NCI-H2107 (cell line): ENCODE measurements around the gene SCN3A.

Experiments
- DNase-seq: peaks from one replicate; lab custom pipeline; 2025; lab: John Stamatoyannopoulos, UW

SCN3A gene

GRCh38 chr2:165112133-165112573, 91.7 kb downstream of the SCN3A start:
- no peak for DNase-seq

DNA sequence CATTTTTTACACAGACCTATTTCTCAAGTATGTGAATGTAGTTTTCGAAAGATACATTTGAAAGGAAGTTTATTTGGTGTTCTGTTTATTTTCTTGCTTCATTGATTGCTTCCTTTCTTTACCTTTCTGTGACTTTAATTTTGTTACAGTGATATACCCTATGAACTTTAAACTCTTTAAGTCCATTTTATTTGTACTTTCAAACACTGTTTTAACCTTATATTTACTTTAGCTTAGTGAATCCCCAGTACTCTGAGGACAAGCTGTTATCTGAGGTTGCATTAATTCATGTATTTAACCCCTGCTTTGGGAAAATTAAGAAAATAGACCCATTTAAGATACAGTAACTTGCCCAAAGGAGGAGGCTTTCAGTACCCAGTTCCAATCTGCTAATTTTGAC, 93.5 kb downstream of the SCN3A start:
- DNase-seq = no peak

GRCh38 chr2:165109915-165110314, 93.9 kb downstream of the SCN3A start:
- no peak for DNase-seq

DNA sequence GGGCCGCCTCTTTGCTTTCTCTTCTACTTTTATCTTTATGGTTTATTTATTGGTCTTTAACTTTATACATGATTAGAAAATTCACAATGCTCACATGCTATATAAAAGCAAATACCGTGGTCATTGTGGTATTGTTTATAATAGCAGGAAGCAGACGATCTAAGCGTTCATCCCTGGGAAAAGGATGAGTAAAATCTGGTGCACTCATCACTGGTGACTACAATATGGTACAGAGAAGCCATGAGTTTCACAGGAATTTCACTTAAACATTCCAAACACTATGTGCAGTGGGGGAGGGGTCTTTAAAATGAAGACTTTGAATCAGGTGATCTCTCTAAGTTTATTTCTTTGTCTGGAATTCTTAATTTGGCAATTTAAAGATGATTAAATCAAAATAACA, 97.9 kb downstream of the SCN3A start:
- DNase-seq = no peak

- no peak for DNase-seq
Observed at GRCh38 chr2:165087933-165088901, 115.6 kb downstream of the SCN3A start.

DNA sequence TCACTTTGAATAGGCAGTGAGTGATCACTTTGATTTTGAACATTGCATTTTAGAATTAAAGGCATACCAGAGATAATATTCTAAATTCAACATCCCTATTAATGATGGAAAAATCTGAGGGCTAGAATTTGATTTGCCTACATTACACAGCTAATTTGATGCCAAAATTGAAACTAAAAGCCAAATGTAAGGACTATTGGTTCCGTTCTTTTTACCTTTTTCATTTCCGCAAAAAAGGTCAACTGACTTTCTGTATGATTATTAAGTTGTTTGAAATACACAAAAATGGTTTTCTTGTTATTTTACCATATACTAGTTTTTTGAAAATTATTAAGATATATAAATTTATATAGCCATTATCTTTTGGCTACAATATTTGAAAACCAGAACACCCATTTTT, 117.5 kb downstream of the SCN3A start:
- no peak for DNase-seq

GRCh38 chr2:165083326-165083725, 120.5 kb downstream of the SCN3A start:
- no peak for DNase-seq

DNA sequence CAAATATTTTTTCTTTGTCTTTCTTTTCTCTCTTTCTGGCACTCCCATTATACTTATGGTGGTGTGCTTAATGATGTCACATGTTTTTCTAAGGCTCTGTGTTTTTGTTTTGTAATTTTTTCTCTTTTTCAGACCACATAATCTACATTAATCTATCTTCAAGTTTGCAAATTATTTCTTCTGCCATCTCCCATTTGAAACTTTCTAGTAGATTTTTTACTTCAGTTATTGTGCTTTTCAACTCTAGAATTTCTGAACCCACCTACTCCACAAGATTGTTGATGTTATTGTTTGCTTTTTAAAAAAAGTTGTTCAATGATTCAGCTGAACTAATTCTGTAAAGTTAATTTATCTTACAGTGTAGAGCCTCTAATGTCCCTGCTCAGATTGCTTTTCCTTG, 121.4 kb downstream of the SCN3A start:
- DNase-seq = no peak

- DNase-seq = no peak
Observed at GRCh38 chr2:165081276-165081675, 122.6 kb downstream of the SCN3A start.

DNA sequence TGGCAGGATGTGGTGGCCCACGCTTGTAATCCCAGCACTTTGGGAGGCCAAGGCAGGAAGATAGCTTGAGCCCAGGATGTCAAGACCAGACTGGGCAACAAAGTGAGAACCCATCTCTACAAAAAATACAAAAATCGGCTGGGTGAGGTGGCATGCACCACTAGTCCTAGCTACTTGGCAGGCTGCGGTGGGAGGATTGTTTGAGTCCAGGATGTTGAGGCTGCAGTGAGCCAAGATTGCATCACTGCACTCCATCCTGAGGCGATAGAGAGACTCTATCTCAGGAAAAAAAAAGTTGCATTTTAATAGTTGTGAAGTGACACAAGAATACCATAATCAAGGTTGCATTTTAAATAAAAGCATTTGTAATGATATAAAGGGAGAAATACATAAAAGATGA, 124.4 kb downstream of the SCN3A start:
- DNase-seq = no peak

DNA sequence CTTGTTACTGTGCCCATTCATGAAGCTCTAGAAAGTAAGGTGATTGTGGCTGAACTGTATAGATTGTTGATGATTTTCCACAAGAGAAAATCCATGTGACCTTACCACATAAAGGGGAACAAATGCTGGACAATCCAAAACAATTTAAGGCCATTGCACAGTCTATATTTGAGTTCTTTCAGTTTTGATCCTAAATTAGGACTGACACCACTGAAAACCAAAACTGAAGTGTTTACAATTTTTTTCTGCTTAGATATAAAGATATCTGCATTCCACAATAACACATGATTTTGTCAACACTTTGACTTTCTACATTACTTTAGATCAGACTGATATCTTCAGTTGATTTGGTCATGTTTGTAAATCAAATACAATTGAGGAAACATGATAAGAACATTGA, 124.9 kb downstream of the SCN3A start:
- no peak for DNase-seq

DNA sequence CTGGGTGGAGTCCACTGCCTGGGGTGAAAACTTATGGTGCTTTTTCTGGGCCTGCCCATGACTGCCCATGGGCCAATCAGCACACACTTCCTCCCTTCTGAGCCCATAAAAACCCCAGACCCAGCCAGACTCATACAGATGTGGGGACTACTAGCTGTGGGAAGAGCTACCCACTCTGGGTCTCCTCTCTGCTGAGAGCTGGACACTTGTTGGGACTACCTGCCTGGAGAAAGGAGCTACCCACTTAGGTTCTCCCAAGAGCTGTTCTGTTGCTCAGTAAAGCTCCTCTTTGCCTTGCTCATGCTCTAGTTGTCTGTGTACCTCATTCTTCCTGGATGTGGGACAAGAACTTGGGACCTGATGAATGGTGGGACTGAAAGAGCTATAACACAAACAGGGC, 129.0 kb downstream of the SCN3A start:
- no peak for DNase-seq

- DNase-seq = no peak
Observed at GRCh38 chr2:165074323-165074722, 129.5 kb downstream of the SCN3A start.

- DNase-seq = no peak
Observed at GRCh38 chr2:165070076-165070475, 133.8 kb downstream of the SCN3A start.

- no peak for DNase-seq
Observed at GRCh38 chr2:165069151-165069550, 134.7 kb downstream of the SCN3A start.

GRCh38 chr2:165068487-165068757, 135.4 kb downstream of the SCN3A start:
- no peak for DNase-seq

- peak; percentile 72 for DNase-seq
Observed at GRCh38 chr2:165067643-165068486, 136.0 kb downstream of the SCN3A start.

GRCh38 chr2:165064743-165065142, 139.1 kb downstream of the SCN3A start:
- no peak for DNase-seq

DNA sequence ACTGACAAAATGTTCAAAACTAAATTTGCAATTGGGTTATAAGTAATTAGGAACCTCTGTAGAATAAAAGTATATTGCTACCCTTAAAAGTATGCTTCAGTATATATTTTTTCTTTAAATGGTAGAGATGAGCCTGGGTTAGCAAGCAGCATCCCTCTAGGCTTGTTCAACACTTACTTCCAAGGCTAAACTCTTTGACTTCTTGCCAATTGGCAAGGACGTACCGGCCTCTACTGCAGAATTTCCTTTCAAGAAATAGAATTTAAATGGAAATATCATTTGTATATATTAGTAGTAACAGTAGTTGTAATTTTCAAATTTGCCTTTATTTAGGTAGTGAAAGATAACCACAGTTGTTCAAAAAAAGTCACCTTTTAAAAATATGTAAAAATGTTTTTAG, 143.4 kb downstream of the SCN3A start:
- no peak for DNase-seq

GRCh38 chr2:165058476-165059265, 145.2 kb downstream of the SCN3A start:
- no peak for DNase-seq

- DNase-seq = no peak
Observed at GRCh38 chr2:165057931-165058330, 145.9 kb downstream of the SCN3A start.

DNA sequence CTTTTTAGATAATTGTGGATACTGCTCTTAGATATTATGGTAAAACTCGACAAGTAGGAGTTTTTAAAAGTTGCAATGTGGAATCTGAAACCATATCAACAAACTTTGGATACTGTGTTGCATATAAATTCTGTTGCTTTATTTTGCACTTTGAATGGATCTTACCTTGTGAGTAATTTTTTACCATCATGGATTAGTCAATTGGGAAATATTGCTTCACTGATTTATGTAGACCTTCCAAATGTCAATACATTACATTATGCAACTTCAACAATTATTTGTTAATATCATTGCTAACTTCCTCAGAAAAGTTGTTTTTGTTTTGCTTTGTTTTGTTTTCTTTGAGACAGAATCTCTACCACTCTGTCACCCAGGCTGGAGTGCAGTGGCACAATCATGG, 146.5 kb downstream of the SCN3A start:
- no peak for DNase-seq
